Type B pancreatic cell (in vitro differentiated cells): ENCODE measurements around the gene ORAI2. TPM values are rescaled to one million over a fixed set of nuclear protein-coding genes. Genes with fewer than 3 reads are reported as not detected.
"Not testable (repeated sequence)": the region's sequence is repeated elsewhere in the genome, so short reads cannot be mapped to it uniquely, and the experiment has no call there.

Experiments
- DNase-seq: peaks from one replicate; pipeline ENCODE4 v3.0.0; 2021; ENCODE audit warnings: mixed read lengths; ENCODE audit not compliant: unreplicated experiment; ENCODE audit errors: extremely low spot score
- H3K27ac Mint-ChIP-seq: 2 replicates; pipeline ENCODE4 v1.8.0; 2021; ENCODE audit warnings: mild to moderate bottlenecking, mixed read lengths
- H3K27me3 Mint-ChIP-seq: 2 replicates; pipeline ENCODE4 v1.8.0; 2021; ENCODE audit warnings: mixed read lengths
- H3K36me3 Mint-ChIP-seq: 2 replicates; pipeline ENCODE4 v1.8.0; 2021; ENCODE audit warnings: mixed read lengths
- H3K4me1 Mint-ChIP-seq: one replicate; pipeline ENCODE4 v1.8.0; 2021; ENCODE audit warnings: mixed read lengths; ENCODE audit not compliant: unreplicated experiment
- H3K4me3 Mint-ChIP-seq: 2 replicates; pipeline ENCODE4 v1.8.0; 2021; ENCODE audit warnings: mild to moderate bottlenecking, mixed read lengths
- H3K9me3 Mint-ChIP-seq: 2 replicates; pipeline ENCODE4 v1.8.0; 2021; ENCODE audit warnings: mixed read lengths
- total RNA-seq: library from RNA; stranded (reverse); gene quantifications from 2 replicates; pipeline ENCODE4 v1.2.1, GENCODE V29; 2021; ENCODE audit warnings: low replicate concordance
- TF ChIP-seq, protein P1 (sequence below): fragments of 200-600 bp; sonication (generic); conservative IDR thresholded peaks from 2 replicates; pipeline ENCODE4 v1.5.0; 2021; ENCODE audit warnings: antibody characterized with exemption, mild to moderate bottlenecking

The ORAI2 gene
- total RNA-seq, 1 donor from 2014 or later: 34.9 TPM

DNA sequence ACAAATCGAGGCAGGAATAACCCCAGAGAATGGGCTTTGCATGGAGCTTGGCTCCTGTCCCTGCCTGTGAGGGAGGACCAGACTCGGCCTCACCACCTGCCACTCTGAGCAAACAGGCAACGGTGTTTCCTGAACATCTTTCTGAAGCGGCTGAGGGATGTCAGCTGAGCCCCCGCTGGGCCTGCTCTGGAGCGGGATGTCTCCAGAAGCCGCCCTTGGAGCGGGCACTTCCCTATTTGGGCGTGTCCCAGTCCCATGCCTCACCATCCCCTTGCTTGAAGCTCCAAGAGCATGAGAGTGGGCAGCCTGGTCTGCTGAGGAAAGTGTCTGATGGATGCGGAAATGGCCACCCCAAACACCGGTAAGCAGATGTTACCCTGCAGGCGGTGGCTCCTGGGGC, 21.1 kb downstream of the ORAI2 start:
- Mint-ChIP-seq H3K36me3 (no peaks in the 10 kb centered on the region), H3K27ac (no peak overlapping the region), H3K9me3 (no peaks in the 10 kb centered on the region), H3K27me3 (no peaks in the 10 kb centered on the region), H3K4me1 (no peaks in the 10 kb centered on the region), H3K4me3 (no peak overlapping the region)
- TF ChIP-seq, protein P1, sequence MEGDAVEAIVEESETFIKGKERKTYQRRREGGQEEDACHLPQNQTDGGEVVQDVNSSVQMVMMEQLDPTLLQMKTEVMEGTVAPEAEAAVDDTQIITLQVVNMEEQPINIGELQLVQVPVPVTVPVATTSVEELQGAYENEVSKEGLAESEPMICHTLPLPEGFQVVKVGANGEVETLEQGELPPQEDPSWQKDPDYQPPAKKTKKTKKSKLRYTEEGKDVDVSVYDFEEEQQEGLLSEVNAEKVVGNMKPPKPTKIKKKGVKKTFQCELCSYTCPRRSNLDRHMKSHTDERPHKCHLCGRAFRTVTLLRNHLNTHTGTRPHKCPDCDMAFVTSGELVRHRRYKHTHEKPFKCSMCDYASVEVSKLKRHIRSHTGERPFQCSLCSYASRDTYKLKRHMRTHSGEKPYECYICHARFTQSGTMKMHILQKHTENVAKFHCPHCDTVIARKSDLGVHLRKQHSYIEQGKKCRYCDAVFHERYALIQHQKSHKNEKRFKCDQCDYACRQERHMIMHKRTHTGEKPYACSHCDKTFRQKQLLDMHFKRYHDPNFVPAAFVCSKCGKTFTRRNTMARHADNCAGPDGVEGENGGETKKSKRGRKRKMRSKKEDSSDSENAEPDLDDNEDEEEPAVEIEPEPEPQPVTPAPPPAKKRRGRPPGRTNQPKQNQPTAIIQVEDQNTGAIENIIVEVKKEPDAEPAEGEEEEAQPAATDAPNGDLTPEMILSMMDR: no peak
- DNase-seq: no peak

DNA sequence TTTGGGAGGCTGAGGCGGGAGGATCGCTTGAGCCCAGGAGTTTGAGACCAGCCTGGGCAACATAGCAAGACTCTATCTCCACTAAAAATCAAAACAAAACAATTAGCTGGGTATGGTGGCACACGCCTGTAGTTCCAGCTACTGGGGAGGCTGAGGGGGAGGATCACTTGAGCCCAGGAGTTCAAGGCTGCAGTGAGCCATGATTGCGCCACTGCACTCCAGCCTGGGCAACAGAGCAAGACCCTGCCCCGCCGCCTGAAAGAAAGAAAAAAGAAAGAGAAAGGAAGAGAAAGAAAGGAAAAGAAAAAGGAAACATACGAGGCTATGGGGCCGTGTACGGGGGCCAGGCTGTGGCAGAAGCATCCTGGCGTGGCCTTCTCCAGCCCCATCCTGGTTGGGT, 21.6 kb downstream of the ORAI2 start:
- not testable (repeated sequence) for DNase-seq, H3K4me3 Mint-ChIP-seq, H3K36me3 Mint-ChIP-seq, H3K27me3 Mint-ChIP-seq, H3K27ac Mint-ChIP-seq, H3K4me1 Mint-ChIP-seq, H3K9me3 Mint-ChIP-seq

DNA sequence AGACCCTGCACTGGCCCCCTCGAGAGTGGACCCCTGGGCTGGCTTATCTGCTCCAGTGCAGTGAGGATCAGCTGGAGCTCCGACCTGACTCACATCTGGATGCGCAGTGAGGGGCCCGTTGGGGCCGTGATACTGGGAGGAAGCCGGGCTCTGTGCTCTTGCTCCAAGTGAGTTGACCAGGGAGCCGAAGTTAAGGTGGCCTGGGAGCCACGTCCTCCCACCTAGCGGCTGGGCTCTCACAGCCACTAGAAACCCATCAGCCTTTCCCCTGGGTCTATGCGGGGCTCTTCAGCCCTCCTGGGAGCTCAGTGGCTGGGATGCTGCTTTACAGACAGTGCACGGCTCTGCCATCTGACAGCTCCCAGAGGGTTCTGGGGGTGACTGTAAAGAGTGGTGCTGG, 22.2 kb downstream of the ORAI2 start:
- DNase-seq: no peak
- H3K4me3 Mint-ChIP-seq: no peak overlapping the region
- TF ChIP-seq, protein P1: no peak
- H3K4me1 Mint-ChIP-seq: no peaks in the 10 kb centered on the region
- no peak overlapping the region for H3K27ac Mint-ChIP-seq
- no peaks in the 10 kb centered on the region for H3K36me3 Mint-ChIP-seq
- no peaks in the 10 kb centered on the region for H3K9me3 Mint-ChIP-seq
- no peaks in the 10 kb centered on the region for H3K27me3 Mint-ChIP-seq

DNA sequence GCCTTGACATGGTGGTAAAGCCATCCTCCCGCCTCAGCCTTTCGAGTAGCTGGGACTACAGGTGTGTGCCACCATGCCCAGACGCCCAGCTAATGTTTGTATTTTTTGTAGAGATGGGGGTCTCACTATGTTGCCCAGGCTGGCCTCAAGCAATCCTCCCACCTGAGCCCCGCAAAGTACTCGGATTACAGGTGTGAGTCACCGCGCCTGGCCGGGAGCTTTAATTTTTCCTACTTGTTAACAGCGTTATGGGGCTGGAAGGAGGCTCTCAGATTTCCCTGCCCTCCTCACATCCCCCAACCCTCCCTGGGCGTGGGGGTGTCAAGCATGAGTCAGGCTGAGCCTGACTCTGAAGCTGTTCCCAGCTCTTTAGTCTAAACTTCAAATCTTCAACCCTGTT, 23.0 kb downstream of the ORAI2 start:
- no peaks in the 10 kb centered on the region for H3K9me3 Mint-ChIP-seq
- no peak for DNase-seq
- no peak overlapping the region for H3K4me3 Mint-ChIP-seq
- no peaks in the 10 kb centered on the region for H3K27me3 Mint-ChIP-seq
- TF ChIP-seq, protein P1: no peak
- H3K36me3 Mint-ChIP-seq: no peaks in the 10 kb centered on the region
- H3K4me1 Mint-ChIP-seq: no peaks in the 10 kb centered on the region
- H3K27ac Mint-ChIP-seq: no peak overlapping the region

DNA sequence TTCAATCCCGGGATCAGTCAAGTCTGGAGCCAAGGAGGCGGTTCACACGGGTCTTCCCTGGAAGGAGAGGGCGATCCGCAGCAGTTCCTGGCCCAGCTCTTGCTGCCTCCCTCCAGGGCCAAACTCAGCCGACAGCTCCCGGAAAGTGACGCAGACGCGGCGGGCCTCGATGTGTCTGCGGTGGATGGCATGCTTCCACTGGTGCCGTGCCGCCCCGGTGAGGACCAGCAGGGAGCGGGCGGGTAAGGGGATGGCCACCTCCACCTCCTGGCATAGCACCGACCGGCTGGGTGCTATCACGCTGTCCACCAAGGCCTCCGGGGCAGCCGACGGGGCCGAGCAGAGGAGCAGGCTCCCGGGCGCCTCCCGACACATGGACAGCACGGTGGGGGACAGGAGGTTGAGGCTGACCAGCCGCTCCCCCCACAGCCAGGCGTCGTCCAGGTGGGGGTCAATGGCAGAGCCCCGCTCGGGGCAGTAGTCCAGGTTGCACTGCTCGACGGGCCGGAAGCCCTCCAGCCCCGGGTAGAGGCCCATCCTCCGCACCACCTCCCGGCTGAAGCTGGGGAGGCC, 24.1 kb downstream of the ORAI2 start:
- no peaks in the 10 kb centered on the region for H3K9me3 Mint-ChIP-seq
- H3K36me3 Mint-ChIP-seq: no peaks in the 10 kb centered on the region
- no peak overlapping the region for H3K27ac Mint-ChIP-seq
- H3K4me1 Mint-ChIP-seq: no peaks in the 10 kb centered on the region
- no peak for DNase-seq
- no peak overlapping the region for H3K4me3 Mint-ChIP-seq
- TF ChIP-seq, protein P1: no peak
- H3K27me3 Mint-ChIP-seq: no peaks in the 10 kb centered on the region

DNA sequence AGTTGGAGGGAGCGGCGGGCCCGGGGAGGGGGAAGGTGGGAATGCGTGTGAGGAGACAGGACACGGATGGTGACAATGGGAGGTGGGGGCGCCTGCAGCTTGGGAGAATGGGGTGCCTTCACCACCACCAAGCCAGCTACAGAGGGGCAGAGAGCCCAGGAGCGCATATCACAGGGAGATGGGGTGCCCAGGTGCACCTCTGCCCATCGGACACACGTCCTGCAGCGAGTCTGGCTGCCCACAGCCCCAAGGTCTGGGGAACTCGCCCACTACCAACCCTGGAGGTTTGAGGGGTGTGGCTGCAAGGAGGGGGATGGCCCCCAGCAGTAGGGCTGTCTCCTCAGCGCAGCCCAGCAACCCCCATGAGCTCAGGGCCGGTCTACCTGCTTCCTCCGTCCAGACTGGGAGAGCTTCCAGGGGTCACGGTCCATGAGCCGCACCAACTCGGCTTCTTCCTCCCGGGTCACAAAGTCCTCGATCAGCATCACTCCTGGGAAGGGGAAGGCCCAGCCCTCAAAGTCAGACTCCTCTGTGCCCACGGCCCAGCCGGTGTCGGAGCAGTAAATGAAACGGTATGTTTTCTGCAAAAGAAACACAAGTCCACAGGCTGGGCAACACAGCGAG, 26.0 kb downstream of the ORAI2 start:
- TF ChIP-seq, protein P1: no peak
- no peak overlapping the region for H3K4me3 Mint-ChIP-seq
- H3K4me1 Mint-ChIP-seq: peaks cover 6% of the 10 kb centered on the region
- no peaks in the 10 kb centered on the region for H3K36me3 Mint-ChIP-seq
- H3K27me3 Mint-ChIP-seq: no peaks in the 10 kb centered on the region
- H3K27ac Mint-ChIP-seq: no peak overlapping the region
- no peak for DNase-seq
- H3K9me3 Mint-ChIP-seq: no peaks in the 10 kb centered on the region
